ENCODE data around the gene TBKBP1. TPM values are rescaled to one million over a fixed set of nuclear protein-coding genes. Genes with fewer than 3 reads are reported as not detected.

The TBKBP1 gene
- total RNA-seq, 1 experiment from 2014 or later = 33.2 TPM

DNA sequence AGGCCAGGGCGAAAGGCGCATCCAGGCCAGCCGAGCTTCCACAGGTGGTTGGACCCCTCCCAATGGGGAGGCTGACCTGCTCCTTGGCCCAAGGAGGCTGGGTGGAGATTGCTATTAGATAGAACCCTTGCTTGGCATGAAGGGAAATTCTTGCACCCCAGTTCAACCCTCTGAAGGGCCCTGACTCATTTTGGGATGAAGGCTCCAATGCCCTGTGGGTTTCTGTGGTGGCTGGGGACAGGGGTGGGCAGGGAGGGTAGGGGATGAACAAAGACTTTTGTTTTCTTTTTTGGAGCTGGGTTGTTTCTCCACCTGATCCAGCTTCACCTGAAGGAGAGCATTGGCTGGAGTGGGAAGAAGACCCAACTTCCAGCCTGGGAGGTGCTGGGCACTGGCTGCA lies 22.4 kb downstream of the TBKBP1 start:
- WGBS (ENCODE audit: extremely low coverage, insufficient read length, low lambda C conversion rate) = no CpG with 5 or more reads among the region's 3 CpGs
- H3T11ph ChIP-seq (ENCODE audit: low read length) = no peak overlapping the region
- Mint-ChIP-seq H3K27me3 (ENCODE audit: low read depth) (peaks cover 66% of the 10 kb centered on the region), H3K4me1 (peaks cover 26 to 38% of the 10 kb centered on the region in 2 experiments), H3K36me3 (ENCODE audit: insufficient read depth in 1 of 3, low read depth in 3 of 3) (peaks cover 0 to 4% (median 2%) of the 10 kb centered on the region in 3 experiments; a peak in 1 of 7 replicates), H3K27ac (no peak overlapping the region), H3K4me3 (peak overlapping the region in 1 of 2 experiments; percentile 0; a peak in 1 of 5 replicates), H3K9me3 (no peaks in the 10 kb centered on the region)
- no peak overlapping the region for H2BK5ac ChIP-seq (ENCODE audit: insufficient read length, low read length)
- H3K27ac ChIP-seq (ENCODE audit: insufficient read length, low read depth, low read length) = no peak overlapping the region
- H4K20me1 ChIP-seq (ENCODE audit: control insufficient read depth, insufficient read depth, insufficient read length) = no peaks in the 10 kb centered on the region
- H2BK12ac ChIP-seq (ENCODE audit: insufficient read length, low read depth, low read length) = no peak overlapping the region
- TF ChIP-seq, protein P1, sequence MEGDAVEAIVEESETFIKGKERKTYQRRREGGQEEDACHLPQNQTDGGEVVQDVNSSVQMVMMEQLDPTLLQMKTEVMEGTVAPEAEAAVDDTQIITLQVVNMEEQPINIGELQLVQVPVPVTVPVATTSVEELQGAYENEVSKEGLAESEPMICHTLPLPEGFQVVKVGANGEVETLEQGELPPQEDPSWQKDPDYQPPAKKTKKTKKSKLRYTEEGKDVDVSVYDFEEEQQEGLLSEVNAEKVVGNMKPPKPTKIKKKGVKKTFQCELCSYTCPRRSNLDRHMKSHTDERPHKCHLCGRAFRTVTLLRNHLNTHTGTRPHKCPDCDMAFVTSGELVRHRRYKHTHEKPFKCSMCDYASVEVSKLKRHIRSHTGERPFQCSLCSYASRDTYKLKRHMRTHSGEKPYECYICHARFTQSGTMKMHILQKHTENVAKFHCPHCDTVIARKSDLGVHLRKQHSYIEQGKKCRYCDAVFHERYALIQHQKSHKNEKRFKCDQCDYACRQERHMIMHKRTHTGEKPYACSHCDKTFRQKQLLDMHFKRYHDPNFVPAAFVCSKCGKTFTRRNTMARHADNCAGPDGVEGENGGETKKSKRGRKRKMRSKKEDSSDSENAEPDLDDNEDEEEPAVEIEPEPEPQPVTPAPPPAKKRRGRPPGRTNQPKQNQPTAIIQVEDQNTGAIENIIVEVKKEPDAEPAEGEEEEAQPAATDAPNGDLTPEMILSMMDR (conservative IDR thresholded peaks at IDR 0.05) = no peak
- H2BK120ac ChIP-seq (ENCODE audit: low read depth, low read length, poor library complexity, severe bottlenecking) = no peak overlapping the region
- H3K23me2 ChIP-seq (ENCODE audit: insufficient read length, low read depth, low read length, poor library complexity, severe bottlenecking) = peaks cover 3% of the 10 kb centered on the region
- H3K4me2 ChIP-seq (ENCODE audit: insufficient read depth, insufficient read length, low read length) = no peak overlapping the region
- no peak overlapping the region for H2AK5ac ChIP-seq (ENCODE audit: insufficient read length, low read length)
- no peak overlapping the region for H2BK20ac ChIP-seq (ENCODE audit: low read depth, low read length, poor library complexity, severe bottlenecking)
- DNase-seq = no peak
- H4K5ac ChIP-seq (ENCODE audit: insufficient read length, low read depth, low read length) = no peak overlapping the region
- no peak overlapping the region for H3K9ac ChIP-seq (ENCODE audit: extremely low read depth, insufficient read length, low read length)
- H3K27me3 ChIP-seq (ENCODE audit: insufficient read depth, low read length) = peaks cover 2% of the 10 kb centered on the region; the same call in 1 of the 2 replicates
- no peak overlapping the region; the same call in 1 of the 2 replicates for H3K14ac ChIP-seq (ENCODE audit: insufficient read depth, low read length)
- H3K79me2 ChIP-seq (ENCODE audit: insufficient read depth, low read length) = no peaks in the 10 kb centered on the region
- no peaks in the 10 kb centered on the region for H3K79me1 ChIP-seq (ENCODE audit: insufficient read depth, low read depth, low read length, poor library complexity, severe bottlenecking)
- no peaks in the 10 kb centered on the region for H3K9me3 ChIP-seq (ENCODE audit: control insufficient read depth, low read depth, low read length)
- no peak overlapping the region for H2AFZ ChIP-seq (ENCODE audit: low read length)
- H3K4me1 ChIP-seq (ENCODE audit: insufficient read depth, low read length) = no peaks in the 10 kb centered on the region
- no peak overlapping the region for H3K18ac ChIP-seq (ENCODE audit: insufficient read length, low read depth, low read length)
- no peak overlapping the region for H3K4ac ChIP-seq (ENCODE audit: low read depth, low read length)
- no peak overlapping the region for H3K56ac ChIP-seq (ENCODE audit: insufficient read length, low read depth, low read length)
- H3K23ac ChIP-seq (ENCODE audit: insufficient read length, low read depth, low read length) = no peak overlapping the region
- no peak overlapping the region for H4K8ac ChIP-seq (replicated peaks; ENCODE audit: insufficient read length, low read depth, low read length)
- no peak overlapping the region for H4K91ac ChIP-seq (ENCODE audit: insufficient read length, low read depth, low read length)
- H2BK15ac ChIP-seq (ENCODE audit: low read depth, low read length) = no peak overlapping the region

All from H9 (cell line).